ENCODE results near the gene CFAP91. TPM values are rescaled to one million over a fixed set of nuclear protein-coding genes. Genes with fewer than 3 reads are reported as not detected.

The CFAP91 gene
- total and polyA plus RNA-seq, 2 donors (not counting 3 experiments of a cell fraction or from before 2014, with no cell fraction given) = 0.40 to 0.54 TPM

DNA sequence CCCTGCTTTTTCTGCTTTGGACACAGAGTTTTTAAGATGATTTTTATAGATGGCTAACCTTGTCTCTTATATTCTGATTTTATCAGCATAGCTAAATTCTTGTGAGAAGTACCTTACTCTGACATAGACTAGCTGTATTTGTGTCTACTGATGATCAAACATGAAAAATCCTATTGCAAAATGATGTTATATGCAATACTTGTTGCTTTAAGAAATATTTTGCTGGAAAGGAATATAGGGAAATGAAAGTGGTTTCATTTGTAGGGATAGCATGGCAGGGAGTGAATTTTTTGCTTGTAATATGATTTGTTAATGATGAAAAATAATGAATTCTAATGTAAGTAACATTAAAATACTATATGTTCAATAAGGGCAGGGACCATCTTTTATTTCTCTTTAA, 35.9 kb downstream of the CFAP91 start:
- CTCF ChIA-PET = interaction anchor here (1.4 kb wide), 1 partner anchor 9 kb away, joined by 3 read pairs; no protein-coding TSS in a partner anchor
- no peaks in the 10 kb centered on the region for H3K36me3 ChIP-seq (ENCODE audit: control insufficient read depth in 2 of 2, extremely low read depth in 1 of 2, insufficient read depth in 2 of 2, low read length in 2 of 2)
- H3K27me3 ChIP-seq (ENCODE audit: control insufficient read depth in 2 of 2, insufficient read depth in 2 of 2, low read length in 2 of 2) = no peaks in the 10 kb centered on the region
- intact Hi-C loops (cut with micrococcal nuclease) (no loop called here), dilution Hi-C loops (cut with MboI; ENCODE audit: extremely low pct_ligation_motif_present, low sequenced_read_pairs) (no loop called here)
- TF ChIP-seq GATA2 (IDR thresholded peaks at IDR 0.05; ENCODE audit: insufficient read depth, insufficient read length, low read depth, low read length) = no peak
- no peak for TF ChIP-seq POLR2AphosphoS5 (IDR thresholded peaks at IDR 0.05; ENCODE audit: insufficient read depth, low read depth, low read length)
- TF ChIP-seq POLR2A (IDR thresholded peaks at IDR 0.05; ENCODE audit: low read depth, low read length) = no peak
- TF ChIP-seq, protein P1, sequence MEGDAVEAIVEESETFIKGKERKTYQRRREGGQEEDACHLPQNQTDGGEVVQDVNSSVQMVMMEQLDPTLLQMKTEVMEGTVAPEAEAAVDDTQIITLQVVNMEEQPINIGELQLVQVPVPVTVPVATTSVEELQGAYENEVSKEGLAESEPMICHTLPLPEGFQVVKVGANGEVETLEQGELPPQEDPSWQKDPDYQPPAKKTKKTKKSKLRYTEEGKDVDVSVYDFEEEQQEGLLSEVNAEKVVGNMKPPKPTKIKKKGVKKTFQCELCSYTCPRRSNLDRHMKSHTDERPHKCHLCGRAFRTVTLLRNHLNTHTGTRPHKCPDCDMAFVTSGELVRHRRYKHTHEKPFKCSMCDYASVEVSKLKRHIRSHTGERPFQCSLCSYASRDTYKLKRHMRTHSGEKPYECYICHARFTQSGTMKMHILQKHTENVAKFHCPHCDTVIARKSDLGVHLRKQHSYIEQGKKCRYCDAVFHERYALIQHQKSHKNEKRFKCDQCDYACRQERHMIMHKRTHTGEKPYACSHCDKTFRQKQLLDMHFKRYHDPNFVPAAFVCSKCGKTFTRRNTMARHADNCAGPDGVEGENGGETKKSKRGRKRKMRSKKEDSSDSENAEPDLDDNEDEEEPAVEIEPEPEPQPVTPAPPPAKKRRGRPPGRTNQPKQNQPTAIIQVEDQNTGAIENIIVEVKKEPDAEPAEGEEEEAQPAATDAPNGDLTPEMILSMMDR (IDR thresholded peaks at IDR 0.05; ENCODE audit: extremely low read depth in 1 of 2, insufficient read depth in 1 of 2, low read depth in 1 of 2, low read length in 2 of 2) = no peak
- no peak for TF ChIP-seq JUN (IDR thresholded peaks at IDR 0.05; ENCODE audit: borderline replicate concordance, insufficient read depth, insufficient read length, low read depth)
- no peaks in the 10 kb centered on the region for H3K9me1 ChIP-seq (replicated peaks; ENCODE audit: control insufficient read depth, extremely low read depth, insufficient read depth, low read length)
- H3K9ac ChIP-seq (replicated peaks; ENCODE audit: extremely low read depth, insufficient read depth, low read length) = no peak overlapping the region
- DNase-seq (ENCODE audit: low read depth, low spot score) (no peak), FAIRE-seq (no peak)
- H3K4me2 ChIP-seq (ENCODE audit: insufficient read depth, low read length) = no peak overlapping the region
- no peaks in the 10 kb centered on the region for H3K9me3 ChIP-seq (replicated peaks; ENCODE audit: control insufficient read depth, insufficient read depth, low read length)
- BruUV-seq (replicated peaks) = no TSS peak
- POLR2A ChIA-PET = no interaction called here
- no peaks in the 10 kb centered on the region for H3K79me2 ChIP-seq (ENCODE audit: control insufficient read depth, insufficient read depth, low read length)
- no peak overlapping the region for H3K27ac ChIP-seq (ENCODE audit: insufficient read depth, low read depth, low read length)
- H4K20me1 ChIP-seq (replicated peaks; ENCODE audit: control insufficient read depth, extremely low read depth, insufficient read depth, low read length) = no peaks in the 10 kb centered on the region
- no peak overlapping the region for H3K4me3 ChIP-seq (replicated peaks in 1 of 3; ENCODE audit: insufficient read depth in 1 of 3, low read depth in 1 of 3, low read length in 3 of 3)
- H3K4me1 ChIP-seq (ENCODE audit: control insufficient read depth, extremely low read depth, insufficient read depth, low read length) = no peaks in the 10 kb centered on the region
- no peak overlapping the region for H2AFZ ChIP-seq (ENCODE audit: low read depth, low read length)

All from endothelial cell of umbilical vein (primary cell).